ENCODE results near the gene LRP2. TPM values are rescaled to one million over a fixed set of nuclear protein-coding genes. Genes with fewer than 3 reads are reported as not detected.

Gene LRP2
- total and polyA plus RNA-seq, 2 of the 8 experiments (the other 6 are each of a cell fraction or from before 2014, with no cell fraction given) = 2.0 to 2.9 TPM

- Histone ChIP-seq H3K23ac (ENCODE audit: insufficient read length) (no peak overlapping the region), H4K20me1 (replicated peaks in 1 of 2; ENCODE audit: control insufficient read depth in 1 of 2, insufficient read depth in 2 of 2, low read length in 2 of 2) (no peaks in the 10 kb centered on the region), H2BK15ac (ENCODE audit: low read length) (no peak overlapping the region), H3K27ac (ENCODE audit: low read depth, low read length) (no peak overlapping the region), H3K27me3 (replicated peaks in 1 of 4; ENCODE audit: control insufficient read depth in 3 of 4, extremely low read depth in 1 of 4, insufficient read depth in 3 of 4, low read length in 3 of 4) (no peaks in the 10 kb centered on the region), H3K23me2 (ENCODE audit: low read depth, low read length) (no peaks in the 10 kb centered on the region), H3K79me2 (ENCODE audit: control insufficient read depth in 1 of 2, insufficient read depth in 2 of 2, low read length in 2 of 2) (no peaks in the 10 kb centered on the region), H2AK5ac (ENCODE audit: low read depth, low read length) (no peak overlapping the region), H3K36me3 (ENCODE audit: control insufficient read depth in 2 of 4, insufficient read depth in 4 of 4, low read length in 3 of 4) (no peaks in the 10 kb centered on the region), H2BK120ac (replicated peaks; ENCODE audit: low read depth, low read length) (no peak overlapping the region), H3K79me1 (ENCODE audit: low read depth, low read length) (no peaks in the 10 kb centered on the region), H2BK12ac (ENCODE audit: low read depth, low read length) (no peak overlapping the region), H3K4me2 (ENCODE audit: insufficient read depth in 1 of 2, low read depth in 2 of 2, low read length in 2 of 2) (no peak overlapping the region), H3K56ac (replicated peaks; ENCODE audit: insufficient read length, low read depth, low read length) (no peak overlapping the region), H2AFZ (ENCODE audit: low read length) (no peak overlapping the region), H3K18ac (ENCODE audit: extremely low read depth, low read length) (no peak overlapping the region), H3K14ac (ENCODE audit: insufficient read length) (no peak overlapping the region), H3K4ac (replicated peaks; ENCODE audit: insufficient read length, low read depth, low read length) (no peak overlapping the region), H3K9ac (replicated peaks in 1 of 4; ENCODE audit: extremely low read depth in 1 of 4, low read depth in 3 of 4, low read length in 3 of 4) (no peak overlapping the region), H4K8ac (ENCODE audit: extremely low read depth, insufficient read depth, low read length) (no peak overlapping the region), H4K5ac (ENCODE audit: insufficient read length, low read depth, low read length) (no peak overlapping the region), H4K91ac (replicated peaks; ENCODE audit: insufficient read length, low read length) (no peak overlapping the region), H3K4me1 (replicated peaks in 1 of 4; ENCODE audit: control insufficient read depth in 3 of 4, insufficient read depth in 4 of 4, low read length in 3 of 4) (peaks cover 0 to 10% (median 7%) of the 10 kb centered on the region in 4 experiments; a peak in 5 of 7 replicates), H2BK20ac (ENCODE audit: low read length) (no peak overlapping the region), H3K9me3 (ENCODE audit: insufficient read depth in 2 of 2, low read depth in 1 of 2, low read length in 1 of 2) (no peaks in the 10 kb centered on the region), H2BK5ac (ENCODE audit: low read depth, low read length) (no peak overlapping the region), H3K4me3 (ENCODE audit: extremely low read depth in 1 of 4, insufficient read depth in 2 of 4, low read depth in 3 of 4, low read length in 4 of 4) (no peak overlapping the region)
- 87% methylated on average over 7 of the region's 7 CpGs; no CpG with 5 or more reads in 1 of the 2 experiments for WGBS, 2 experiments (ENCODE audit: extremely low coverage in 1 of 2, insufficient coverage in 1 of 2, insufficient read length in 1 of 2, insufficient replicate concordance in 2 of 2, low coverage in 1 of 2, low lambda C conversion rate in 2 of 2, missing lambda C conversion rate in 1 of 2)
- ChIA-PET POLR2A (ENCODE audit: partially characterized antibody) (no interaction called here), CTCF (ENCODE audit: partially characterized antibody) (interaction anchor here (0.8 to 7.1 kb wide), 10 partner anchors 8 to 191 kb away, joined by 3 to 74 read pairs (median 5); no protein-coding TSS in a partner anchor)
- FAIRE-seq = no peak
- no peak for DNase-seq (ENCODE audit: low read depth in 1 of 2, low spot score in 2 of 2)
- TF ChIP-seq JUND (IDR thresholded peaks at IDR 0.05; ENCODE audit: low read length) = no peak
- TF ChIP-seq POLR2A (IDR thresholded peaks at IDR 0.05; ENCODE audit: control extremely low read depth in 1 of 2, low read depth in 2 of 2, low read length in 2 of 2) = no peak
- no peak for TF ChIP-seq CEBPB (IDR thresholded peaks at IDR 0.05; ENCODE audit: low read depth, low read length)
- no peak for TF ChIP-seq NANOG (IDR thresholded peaks at IDR 0.05; ENCODE audit: insufficient read depth, low read depth, low read length, poor library complexity, severe bottlenecking)
- no peak for TF ChIP-seq SP1 (IDR thresholded peaks at IDR 0.05; ENCODE audit: low read depth, low read length)
- no peak for TF ChIP-seq EP300 (IDR thresholded peaks at IDR 0.05; ENCODE audit: borderline replicate concordance in 1 of 2, low read depth in 2 of 2, low read length in 2 of 2)
- no peak for TF ChIP-seq GABPA (IDR thresholded peaks at IDR 0.05; ENCODE audit: borderline replicate concordance, insufficient read depth, low read length)
- TF ChIP-seq POLR2AphosphoS5 (IDR thresholded peaks at IDR 0.05; ENCODE audit: low read depth, low read length) = no peak
- no peak for TF ChIP-seq TAF7 (optimal IDR thresholded peaks at IDR 0.05; ENCODE audit: borderline replicate concordance, low read depth, low read length)
- TF ChIP-seq CTCF (IDR thresholded peaks at IDR 0.05; ENCODE audit: control extremely low read depth in 1 of 3, insufficient read depth in 1 of 3, low read depth in 1 of 3, low read length in 3 of 3) = no peak
- no peak for TF ChIP-seq ZNF274 (IDR thresholded peaks at IDR 0.05; ENCODE audit: borderline replicate concordance, extremely low read depth, low read length)
- no peak for TF ChIP-seq MAFK (IDR thresholded peaks at IDR 0.05; ENCODE audit: low read depth, low read length)
Observed at GRCh38 chr2:169139145-169139544, 223.2 kb downstream of the LRP2 start.

All from H1 (cell line).